ENCODE measurements around the gene SERINC5.
"Not testable (repeated sequence)": the region's sequence is repeated elsewhere in the genome, so short reads cannot be mapped to it uniquely, and the experiment has no call there.

Gene SERINC5

DNA sequence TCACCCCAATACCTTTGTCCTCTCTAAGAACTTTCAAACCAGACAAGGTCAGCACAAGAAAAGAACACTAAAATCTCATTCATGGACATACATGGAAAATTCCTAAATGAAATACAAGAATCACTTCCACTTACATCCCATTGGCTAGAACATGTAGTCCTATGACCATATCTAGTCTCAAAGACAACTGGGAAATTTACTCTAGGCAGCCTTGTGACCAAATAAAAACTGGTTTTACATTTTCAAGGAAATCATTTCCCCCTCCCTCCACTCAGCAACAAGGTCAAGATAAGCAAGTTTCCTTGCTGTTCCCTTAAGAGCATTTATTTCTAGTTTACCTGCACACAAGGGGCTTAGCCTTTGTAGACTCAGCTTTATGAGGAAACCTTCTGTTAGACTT, 20.3 kb upstream of the SERINC5 start:
- FAIRE-seq: no peak
- TF ChIP-seq, protein P1, sequence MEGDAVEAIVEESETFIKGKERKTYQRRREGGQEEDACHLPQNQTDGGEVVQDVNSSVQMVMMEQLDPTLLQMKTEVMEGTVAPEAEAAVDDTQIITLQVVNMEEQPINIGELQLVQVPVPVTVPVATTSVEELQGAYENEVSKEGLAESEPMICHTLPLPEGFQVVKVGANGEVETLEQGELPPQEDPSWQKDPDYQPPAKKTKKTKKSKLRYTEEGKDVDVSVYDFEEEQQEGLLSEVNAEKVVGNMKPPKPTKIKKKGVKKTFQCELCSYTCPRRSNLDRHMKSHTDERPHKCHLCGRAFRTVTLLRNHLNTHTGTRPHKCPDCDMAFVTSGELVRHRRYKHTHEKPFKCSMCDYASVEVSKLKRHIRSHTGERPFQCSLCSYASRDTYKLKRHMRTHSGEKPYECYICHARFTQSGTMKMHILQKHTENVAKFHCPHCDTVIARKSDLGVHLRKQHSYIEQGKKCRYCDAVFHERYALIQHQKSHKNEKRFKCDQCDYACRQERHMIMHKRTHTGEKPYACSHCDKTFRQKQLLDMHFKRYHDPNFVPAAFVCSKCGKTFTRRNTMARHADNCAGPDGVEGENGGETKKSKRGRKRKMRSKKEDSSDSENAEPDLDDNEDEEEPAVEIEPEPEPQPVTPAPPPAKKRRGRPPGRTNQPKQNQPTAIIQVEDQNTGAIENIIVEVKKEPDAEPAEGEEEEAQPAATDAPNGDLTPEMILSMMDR (IDR thresholded peaks at IDR 0.05; ENCODE audit: insufficient read depth, missing control alignments): no peak

DNA sequence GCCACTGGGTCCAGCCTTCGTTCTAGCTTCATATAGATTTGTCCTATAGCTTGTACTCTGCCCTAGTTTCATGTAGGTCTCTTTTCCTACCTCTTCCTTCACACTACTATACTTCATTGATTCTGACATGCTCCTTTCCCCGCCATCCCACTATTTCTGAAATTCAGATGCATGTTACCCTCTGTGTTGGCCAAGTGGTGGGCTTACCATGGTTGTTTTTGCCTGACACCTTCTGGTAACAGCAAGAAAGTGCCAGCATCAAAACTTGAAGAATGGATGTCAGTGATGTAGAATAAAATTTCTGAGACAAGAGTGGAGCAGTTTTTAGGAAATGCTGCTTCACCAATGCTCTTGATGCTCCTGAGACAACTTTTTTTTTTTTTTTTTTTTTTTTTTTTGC, 19.5 kb upstream of the SERINC5 start:
- no peak for DNase-seq (ENCODE audit: insufficient read length, low spot score)
- TF ChIP-seq, protein P1 (IDR thresholded peaks at IDR 0.05; ENCODE audit: insufficient read depth, missing control alignments): peak; percentile 70
- no peak for FAIRE-seq

More for the DNA sequence above, 20.3 kb upstream of the SERINC5 start:
- no peak for DNase-seq (ENCODE audit: insufficient read length, low spot score)

DNA sequence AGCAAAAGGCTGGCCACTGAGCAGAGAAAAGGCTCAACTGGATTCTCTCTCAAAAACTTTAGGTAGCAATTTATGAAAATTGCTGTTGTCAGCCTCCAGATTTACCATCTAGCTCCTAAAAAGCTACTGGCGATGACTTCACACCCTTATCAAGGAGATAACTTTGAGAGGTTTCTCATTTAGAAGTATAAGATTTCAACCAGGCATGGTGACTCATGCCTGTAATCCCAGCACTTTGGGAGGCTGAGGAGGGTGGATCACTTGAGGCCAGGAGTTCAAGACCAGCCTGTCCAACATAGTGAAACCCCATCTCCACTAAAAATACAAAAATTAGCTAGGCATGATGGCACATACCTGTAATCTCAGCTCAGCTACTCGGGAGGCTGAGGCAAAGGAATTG, 14.7 kb upstream of the SERINC5 start:
- DNase-seq (ENCODE audit: insufficient read length, low spot score); FAIRE-seq: not testable (repeated sequence)

DNA sequence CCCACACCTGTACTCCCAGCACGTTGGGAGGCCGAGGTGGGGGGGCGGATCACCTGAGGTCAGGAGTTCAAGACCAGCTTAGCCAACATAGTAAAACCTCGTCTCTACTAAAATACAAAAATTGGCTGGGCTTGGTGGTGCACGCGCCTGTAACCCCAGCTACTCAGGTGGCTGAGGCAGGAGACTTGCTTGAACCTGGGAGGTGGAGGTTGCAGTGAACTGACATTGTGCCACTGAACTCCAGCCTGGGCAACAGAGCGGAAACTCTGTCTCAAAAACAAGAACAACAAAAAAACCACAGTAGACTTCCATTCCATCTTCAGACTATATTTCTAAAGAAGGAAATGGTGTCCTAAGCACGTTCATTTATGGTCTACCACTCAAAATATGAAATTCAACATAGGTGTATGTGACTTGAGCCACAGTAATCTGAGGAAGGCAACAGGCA, 14.2 kb upstream of the SERINC5 start:
- TF ChIP-seq, protein P1 (IDR thresholded peaks at IDR 0.05; ENCODE audit: insufficient read depth, missing control alignments): no peak
- DNase-seq (ENCODE audit: insufficient read length, low spot score) (no peak), FAIRE-seq (no peak)

DNA sequence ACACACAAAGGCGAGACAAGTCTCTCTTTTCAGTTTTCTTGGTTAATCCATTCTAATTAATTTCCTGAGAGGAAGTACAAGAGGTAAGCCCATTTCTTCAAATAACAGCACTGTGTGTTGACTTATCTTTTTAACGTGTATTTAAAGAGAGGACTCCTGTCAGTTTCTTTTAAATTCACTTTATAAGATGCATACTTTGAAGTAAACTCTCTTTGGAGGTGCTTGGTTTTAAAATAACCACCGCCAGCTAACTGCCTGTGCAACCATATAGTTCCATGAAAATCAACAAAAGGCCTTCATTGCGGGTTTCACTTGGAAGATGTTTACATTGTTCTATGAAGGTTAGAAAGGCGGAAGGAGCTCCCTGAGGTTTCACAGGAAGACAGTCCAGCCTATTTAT, 13.1 kb upstream of the SERINC5 start:
- FAIRE-seq (no peak), DNase-seq (ENCODE audit: insufficient read length, low spot score) (no peak)
- TF ChIP-seq, protein P1 (IDR thresholded peaks at IDR 0.05; ENCODE audit: insufficient read depth, missing control alignments): no peak

DNA sequence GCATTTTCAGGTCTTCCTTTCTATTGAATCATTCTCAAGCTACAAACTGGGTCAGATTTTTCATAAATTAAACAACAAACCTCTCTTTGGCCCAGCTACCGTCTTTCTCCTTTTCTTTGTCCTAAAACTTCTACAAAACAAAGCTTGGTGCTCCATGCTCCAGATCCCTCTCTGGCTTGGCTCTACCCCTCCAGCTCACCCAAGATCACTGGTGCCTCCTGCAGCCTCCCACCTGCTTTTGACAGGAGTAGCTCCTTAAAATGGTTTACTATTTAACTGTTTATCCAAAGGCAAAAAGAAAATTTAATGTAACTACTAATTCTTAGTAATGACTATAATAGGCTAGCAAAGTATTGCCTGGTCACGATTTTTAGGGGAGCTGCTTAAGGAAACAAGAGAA, 10.7 kb upstream of the SERINC5 start:
- no peak for DNase-seq (ENCODE audit: insufficient read length, low spot score)
- TF ChIP-seq, protein P1 (IDR thresholded peaks at IDR 0.05; ENCODE audit: insufficient read depth, missing control alignments): no peak
- no peak for FAIRE-seq

DNA sequence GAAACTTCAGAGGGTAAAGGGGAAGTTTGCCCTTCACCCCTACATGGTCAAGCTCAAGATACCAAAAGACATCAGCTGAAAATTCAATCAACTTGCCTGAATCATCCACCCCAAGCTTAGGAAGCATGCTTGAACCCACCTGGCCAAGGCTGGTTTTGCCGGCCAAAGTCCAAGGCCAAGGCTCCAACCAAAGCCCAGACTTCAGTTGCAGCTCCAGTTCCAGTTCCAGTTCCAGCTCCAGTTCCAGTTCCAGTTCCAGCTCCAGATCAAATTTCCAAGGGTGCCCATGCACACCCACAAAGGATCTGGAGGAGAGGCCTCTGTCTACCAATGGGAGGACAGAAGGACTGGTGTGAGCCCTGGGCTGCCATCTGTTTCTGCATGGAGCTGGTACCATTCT, 4.6 kb upstream of the SERINC5 start:
- FAIRE-seq (no peak), DNase-seq (ENCODE audit: insufficient read length, low spot score) (no peak)
- TF ChIP-seq, protein P1 (IDR thresholded peaks at IDR 0.05; ENCODE audit: insufficient read depth, missing control alignments): no peak

All from D721Med (cell line).